Stimulated activated memory B cell treated with anti-CD40 and anti-IgM and Interleukin-4, amounts not matched to agents 10 μg/mL and 1 μg/mL and 100 μg/mL, for 72 hours (primary cell): ENCODE results near the gene MIA2.

ENCODE experiments used
- ATAC-seq: fragments of 150-1000 bp; cut with Tn5 transposase; 2 replicates; pipeline ENCODE4 v1.10.0; 2021
- H3K27ac Mint-ChIP-seq: one replicate; pipeline ENCODE4 v1.8.0; 2022; ENCODE audit warnings: mild to moderate bottlenecking, mixed read lengths
- H3K27me3 Mint-ChIP-seq: one replicate; pipeline ENCODE4 v1.8.0; 2022; ENCODE audit warnings: mixed read lengths
- H3K36me3 Mint-ChIP-seq: one replicate; pipeline ENCODE4 v1.8.0; 2022; ENCODE audit warnings: mixed read lengths
- H3K4me1 Mint-ChIP-seq: one replicate; pipeline ENCODE4 v1.8.0; 2022; ENCODE audit warnings: mixed read lengths
- H3K4me3 Mint-ChIP-seq: one replicate; pipeline ENCODE4 v1.8.0; 2022; ENCODE audit warnings: mild to moderate bottlenecking, moderate library complexity, mixed read lengths
- H3K9me3 Mint-ChIP-seq: one replicate; pipeline ENCODE4 v1.8.0; 2022; ENCODE audit warnings: mixed read lengths

The MIA2 gene

GRCh38 chr14:39398382-39398781, 164.7 kb downstream of the MIA2 start:
- Mint-ChIP-seq H3K27ac (no peak overlapping the region), H3K36me3 (peaks cover 18% of the 10 kb centered on the region), H3K4me3 (no peak overlapping the region), H3K27me3 (no peaks in the 10 kb centered on the region), H3K4me1 (no peaks in the 10 kb centered on the region), H3K9me3 (no peaks in the 10 kb centered on the region)
- no peak for ATAC-seq

- no peak overlapping the region for H3K27ac Mint-ChIP-seq
- no peak overlapping the region for H3K4me3 Mint-ChIP-seq
- no peak for ATAC-seq
- peaks cover 21% of the 10 kb centered on the region for H3K4me1 Mint-ChIP-seq
- H3K27me3 Mint-ChIP-seq: no peaks in the 10 kb centered on the region
- peaks cover 10% of the 10 kb centered on the region for H3K9me3 Mint-ChIP-seq
- H3K36me3 Mint-ChIP-seq: peaks cover 27% of the 10 kb centered on the region
These were observed 172.8 kb downstream of the MIA2 start for GRCh38 chr14:39406560-39406959.

DNA sequence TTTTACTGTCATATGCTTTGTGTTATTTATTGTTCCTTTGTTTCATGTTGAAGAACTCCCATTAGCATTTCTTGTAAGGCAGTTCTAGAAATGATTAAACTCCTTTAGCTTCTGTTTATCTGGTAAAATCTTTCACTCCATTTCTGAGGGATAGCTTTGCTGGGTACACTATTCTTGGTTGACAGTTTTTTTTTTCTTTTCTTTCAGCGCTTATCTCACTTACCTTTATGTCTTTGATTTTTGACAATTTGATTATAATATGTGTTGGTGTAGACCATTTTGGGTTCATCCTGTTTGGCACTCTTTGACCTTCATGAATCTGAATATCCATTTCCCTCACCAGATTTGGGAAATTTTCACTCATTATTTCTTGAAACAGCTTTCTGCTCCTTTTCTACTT, 182.4 kb downstream of the MIA2 start:
- Mint-ChIP-seq H3K36me3 (peaks cover 56% of the 10 kb centered on the region), H3K27me3 (no peaks in the 10 kb centered on the region)

GRCh38 chr14:39417014-39417413, 183.3 kb downstream of the MIA2 start:
- peaks cover 10% of the 10 kb centered on the region for H3K9me3 Mint-ChIP-seq
- no peak overlapping the region for H3K4me3 Mint-ChIP-seq
- no peak overlapping the region for H3K27ac Mint-ChIP-seq
- peaks cover 13% of the 10 kb centered on the region for H3K4me1 Mint-ChIP-seq
- H3K27me3 Mint-ChIP-seq: no peaks in the 10 kb centered on the region
- no peak for ATAC-seq
- H3K36me3 Mint-ChIP-seq: peaks cover 52% of the 10 kb centered on the region

More for the DNA sequence above, 182.4 kb downstream of the MIA2 start:
- no peak for ATAC-seq
- H3K4me1 Mint-ChIP-seq: peaks cover 3% of the 10 kb centered on the region
- H3K9me3 Mint-ChIP-seq: peaks cover 10% of the 10 kb centered on the region
- H3K27ac Mint-ChIP-seq: no peak overlapping the region
- no peak overlapping the region for H3K4me3 Mint-ChIP-seq

- Mint-ChIP-seq H3K4me3 (no peak overlapping the region), H3K27me3 (no peaks in the 10 kb centered on the region), H3K9me3 (peaks cover 7% of the 10 kb centered on the region), H3K27ac (no peak overlapping the region), H3K36me3 (peaks cover 41% of the 10 kb centered on the region), H3K4me1 (peaks cover 31% of the 10 kb centered on the region)
- ATAC-seq: no peak
These were observed 185.6 kb downstream of the MIA2 start for GRCh38 chr14:39419272-39419671.

- H3K27me3 Mint-ChIP-seq: no peaks in the 10 kb centered on the region
- peaks cover 17% of the 10 kb centered on the region for H3K36me3 Mint-ChIP-seq
- no peak overlapping the region for H3K27ac Mint-ChIP-seq
- H3K4me3 Mint-ChIP-seq: no peak overlapping the region
- ATAC-seq: no peak
- peaks cover 46% of the 10 kb centered on the region for H3K4me1 Mint-ChIP-seq
- no peaks in the 10 kb centered on the region for H3K9me3 Mint-ChIP-seq
These were observed 188.5 kb downstream of the MIA2 start for GRCh38 chr14:39422243-39422642.

- no peaks in the 10 kb centered on the region for H3K9me3 Mint-ChIP-seq
- H3K4me1 Mint-ChIP-seq: peaks cover 53% of the 10 kb centered on the region
- no peak overlapping the region for H3K4me3 Mint-ChIP-seq
- no peaks in the 10 kb centered on the region for H3K27me3 Mint-ChIP-seq
- no peak for ATAC-seq
- no peak overlapping the region for H3K27ac Mint-ChIP-seq
- H3K36me3 Mint-ChIP-seq: peaks cover 16% of the 10 kb centered on the region
These were observed 190.1 kb downstream of the MIA2 start for GRCh38 chr14:39423793-39424192.

DNA sequence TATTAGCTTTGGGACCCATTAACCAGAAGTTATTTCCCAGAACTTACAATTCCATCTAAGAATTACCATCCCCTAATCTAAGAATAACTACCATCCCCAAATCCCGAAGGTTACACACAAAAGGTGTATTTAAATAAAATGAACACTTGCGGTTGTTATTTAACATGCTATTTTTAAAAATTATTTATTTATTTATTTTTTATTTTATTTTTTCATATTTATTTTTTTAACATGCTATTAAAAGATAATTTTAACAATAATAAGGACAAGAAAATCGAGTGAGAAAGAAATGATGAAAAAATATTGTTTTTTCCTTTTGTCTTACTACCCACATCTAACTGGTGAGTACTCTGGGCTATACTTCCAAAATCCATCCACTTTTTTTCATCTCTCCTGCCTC, 192.2 kb downstream of the MIA2 start:
- Mint-ChIP-seq H3K27me3 (no peaks in the 10 kb centered on the region), H3K9me3 (no peaks in the 10 kb centered on the region), H3K4me3 (no peak overlapping the region), H3K4me1 (peaks cover 73% of the 10 kb centered on the region), H3K27ac (no peak overlapping the region), H3K36me3 (peaks cover 12% of the 10 kb centered on the region)
- no peak for ATAC-seq

DNA sequence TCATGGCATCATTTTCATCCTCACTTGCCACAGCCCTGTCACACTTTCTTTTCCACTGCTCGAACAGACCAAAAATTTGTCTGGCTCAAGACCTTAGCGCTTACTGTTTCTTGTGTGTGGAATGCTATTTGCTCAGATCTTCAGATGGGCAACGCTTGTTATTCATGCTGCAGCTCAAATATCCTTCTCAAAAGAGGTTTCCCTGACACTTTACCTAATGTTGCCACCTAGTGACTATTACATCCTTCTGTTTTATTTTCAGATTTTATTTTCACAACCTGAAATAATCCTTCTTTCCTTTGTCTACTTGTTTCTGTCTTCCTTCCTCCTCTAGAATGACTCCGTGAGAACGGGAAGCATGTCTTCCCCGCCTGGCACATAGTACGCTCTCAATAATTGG, 192.9 kb downstream of the MIA2 start:
- no peaks in the 10 kb centered on the region for H3K27me3 Mint-ChIP-seq
- H3K9me3 Mint-ChIP-seq: no peaks in the 10 kb centered on the region
- ATAC-seq: no peak
- H3K36me3 Mint-ChIP-seq: peaks cover 6% of the 10 kb centered on the region
- no peak overlapping the region for H3K27ac Mint-ChIP-seq
- no peak overlapping the region for H3K4me3 Mint-ChIP-seq
- H3K4me1 Mint-ChIP-seq: peaks cover 71% of the 10 kb centered on the region

- Mint-ChIP-seq H3K9me3 (no peaks in the 10 kb centered on the region), H3K4me1 (peaks cover 62% of the 10 kb centered on the region), H3K36me3 (no peaks in the 10 kb centered on the region), H3K27ac (no peak overlapping the region), H3K27me3 (no peaks in the 10 kb centered on the region), H3K4me3 (no peak overlapping the region)
- no peak for ATAC-seq
These were observed 194.4 kb downstream of the MIA2 start for GRCh38 chr14:39428118-39428517.

DNA sequence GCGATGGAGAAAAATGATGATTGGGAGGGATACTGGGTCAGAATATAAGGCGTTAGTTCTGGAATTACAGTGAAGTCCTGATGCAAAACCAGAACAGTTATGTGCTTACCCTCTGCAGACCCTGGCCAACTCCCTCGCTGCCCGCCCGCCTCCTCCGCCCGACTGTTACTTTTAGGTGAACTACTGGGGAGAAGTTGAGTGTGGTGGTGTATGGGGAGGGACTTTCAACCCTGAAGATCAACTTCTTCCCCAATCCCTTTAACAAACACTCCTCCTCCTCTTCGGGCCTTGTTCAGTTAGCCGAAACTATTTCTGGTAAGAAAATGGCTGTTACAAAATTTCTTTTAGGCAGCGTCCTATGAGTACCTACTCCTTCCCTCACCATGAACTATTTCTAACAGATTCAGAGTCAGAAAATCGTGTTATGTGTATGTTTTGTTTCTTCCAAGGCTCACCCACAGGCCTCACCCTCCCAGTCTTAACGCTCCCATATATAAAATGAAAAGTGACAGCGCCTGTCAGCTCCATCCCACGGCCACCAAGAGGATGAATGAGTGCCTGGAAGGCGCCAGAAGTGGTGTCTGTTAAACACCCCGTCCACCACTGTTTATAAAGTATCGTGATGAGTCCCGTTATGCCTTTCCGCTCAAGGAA, 197.2 kb downstream of the MIA2 start:
- Mint-ChIP-seq H3K9me3 (no peaks in the 10 kb centered on the region), H3K27ac (peak overlapping the region; percentile 100), H3K4me3 (peak overlapping the region; percentile 97), H3K4me1 (peaks cover 54% of the 10 kb centered on the region), H3K27me3 (no peaks in the 10 kb centered on the region), H3K36me3 (no peaks in the 10 kb centered on the region)
- no peak for ATAC-seq

DNA sequence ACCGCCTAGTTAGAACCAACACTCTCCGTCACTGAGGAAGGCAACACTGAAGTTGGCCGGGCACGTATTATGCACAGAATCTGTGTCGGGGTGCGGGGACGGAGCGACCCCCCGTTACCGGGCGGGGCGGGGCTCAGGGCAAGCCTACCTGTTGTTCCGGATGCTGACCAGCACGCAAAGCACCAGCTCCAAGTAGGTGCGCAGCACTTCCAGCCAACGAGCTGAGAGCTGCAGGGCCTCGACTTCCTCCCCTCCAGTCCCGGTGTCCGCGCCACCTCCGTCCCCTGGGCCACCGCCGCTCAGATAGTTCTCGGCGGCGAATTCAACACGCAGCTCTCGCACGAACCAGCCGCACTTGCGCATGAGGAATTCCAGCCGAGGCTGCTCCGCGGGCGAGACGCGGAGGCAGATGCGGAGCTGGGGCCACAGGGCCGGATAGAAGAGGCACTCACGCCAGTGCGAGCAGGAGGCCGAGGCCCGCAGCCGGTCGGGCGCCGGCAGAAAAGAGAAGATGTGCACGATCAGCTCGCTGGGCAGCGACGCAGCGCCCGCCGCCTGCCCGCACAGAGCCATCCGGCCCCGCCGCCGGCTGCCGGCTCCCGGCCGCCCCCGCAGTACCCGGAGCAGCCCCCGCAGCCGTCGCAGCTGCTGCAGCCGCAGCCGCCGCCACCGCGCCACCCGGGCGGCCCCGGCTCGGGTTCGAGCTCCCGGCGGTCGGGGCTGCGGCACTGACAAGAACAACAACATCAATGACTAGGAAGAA, 197.9 kb downstream of the MIA2 start:
- no peaks in the 10 kb centered on the region for H3K9me3 Mint-ChIP-seq
- no peaks in the 10 kb centered on the region for H3K36me3 Mint-ChIP-seq
- H3K4me3 Mint-ChIP-seq: peak overlapping the region; percentile 98
- peak; percentile 35 for ATAC-seq
- H3K27me3 Mint-ChIP-seq: no peaks in the 10 kb centered on the region
- peak overlapping the region; percentile 100 for H3K27ac Mint-ChIP-seq
- peaks cover 47% of the 10 kb centered on the region for H3K4me1 Mint-ChIP-seq

- H3K4me1 Mint-ChIP-seq: peaks cover 41% of the 10 kb centered on the region
- no peaks in the 10 kb centered on the region for H3K9me3 Mint-ChIP-seq
- H3K27ac Mint-ChIP-seq: peak within 1 kb of the TSS; percentile 100
These were observed 198.5 kb downstream of the MIA2 start, which contains the start of gene FBXO33 for GRCh38 chr14:39432179-39432618. Gene FBXO33, minus strand, starts transcription at chr14:39432433. Its CDS starts 271 bp downstream, at chr14:39432162.

GRCh38 chr14:39432619-39433451, 199.1 kb downstream of the MIA2 start:
- Mint-ChIP-seq H3K36me3 (no peaks in the 10 kb centered on the region), H3K4me3 (peak overlapping the region; percentile 98), H3K27me3 (no peaks in the 10 kb centered on the region), H3K9me3 (no peaks in the 10 kb centered on the region), H3K27ac (peak overlapping the region; percentile 100), H3K4me1 (peaks cover 41% of the 10 kb centered on the region)
- ATAC-seq: peak; percentile 86

More at GRCh38 chr14:39432179-39432618, 198.5 kb downstream of the MIA2 start, which contains the start of gene FBXO33:
- Mint-ChIP-seq H3K27me3 (no peaks in the 10 kb centered on the region), H3K36me3 (no peaks in the 10 kb centered on the region), H3K4me3 (peak within 1 kb of the TSS; percentile 98)
- ATAC-seq: peak; percentile 92

DNA sequence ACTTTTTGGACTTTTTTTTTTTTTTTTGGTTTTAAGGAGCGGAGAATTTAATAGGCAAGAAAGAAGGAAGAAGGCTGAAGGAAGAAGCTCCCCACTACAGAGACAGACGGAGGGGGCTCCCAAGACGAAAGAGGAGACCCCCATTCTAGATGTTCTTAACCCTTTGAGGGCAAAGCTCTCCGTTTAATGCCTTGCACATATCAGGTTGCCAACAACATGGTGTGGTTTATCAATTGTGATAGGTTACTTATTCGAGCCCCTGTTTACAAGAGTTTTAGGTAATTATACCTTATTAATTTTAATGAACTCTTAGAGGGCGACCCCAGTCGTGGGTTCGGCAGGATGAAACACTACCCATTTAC, 199.7 kb downstream of the MIA2 start:
- Mint-ChIP-seq H3K4me3 (peak overlapping the region; percentile 98), H3K4me1 (peaks cover 37% of the 10 kb centered on the region), H3K27ac (peak overlapping the region; percentile 100), H3K27me3 (no peaks in the 10 kb centered on the region), H3K9me3 (no peaks in the 10 kb centered on the region), H3K36me3 (no peaks in the 10 kb centered on the region)
- ATAC-seq: no peak
